Ovary (tissue), 9 donors: Measurements from ENCODE around the gene VIPR2. TPM values are rescaled to one million over a fixed set of nuclear protein-coding genes. Genes with fewer than 3 reads are reported as not detected.

ENCODE experiments used
- DNase-seq, 5 donors: peaks; one replicate each; pipeline ENCODE4 v3.0.0-alpha.2; 2019 to 2020
- H3K27ac ChIP-seq, 2 donors: fragments of 200-600 bp; one replicate each; pipeline versions ENCODE4 v1.5.1 to v1.8.0; 2019 to 2022
- H3K27me3 ChIP-seq: fragments of 200-600 bp; one replicate; pipeline ENCODE4 v1.8.0; 2022
- H3K36me3 ChIP-seq: fragments of 200-600 bp; sonication (generic); one replicate; pipeline ENCODE4 v1.5.1; 2019
- H3K4me1 ChIP-seq: one replicate; pipeline ENCODE4 v1.8.1; 2013; ENCODE audit warnings: mild to moderate bottlenecking, moderate library complexity; ENCODE audit not compliant: insufficient read depth
- H3K4me3 ChIP-seq: fragments of 200-600 bp; sonication (generic); one replicate; pipeline ENCODE4 v1.5.1; 2017
- H3K9me3 ChIP-seq, 2 donors: fragments of 200-600 bp in 1 of 2; sonication (generic) in 1 of 2; one replicate each; pipeline versions ENCODE4 v1.5.1 to v1.8.1; 2013 to 2019; ENCODE audit warnings: mild to moderate bottlenecking in 1 of 2, moderate library complexity in 1 of 2
- CTCF ChIP-seq, 3 donors: fragments of 450-650 bp in 2 of 3; fragments of 200-600 bp in 1 of 3; IDR thresholded peaks; one replicate each; pipeline versions ENCODE4 v1.5.1 to v1.8.0; 2016 to 2022; ENCODE audit warnings: antibody characterized with exemption in 3 of 3, mild to moderate bottlenecking in 1 of 3
- EP300 ChIP-seq: sonication (generic); formaldehyde crosslinking; IDR thresholded peaks from one replicate; pipeline ENCODE4 v1.6.1; 2017; ENCODE audit warnings: antibody characterized with exemption
- POLR2A ChIP-seq: fragments of 450-650 bp; IDR thresholded peaks from one replicate; pipeline ENCODE4 v1.6.1; 2017; ENCODE audit warnings: antibody characterized with exemption, mild to moderate bottlenecking, moderate library complexity
- whole genome bisulfite sequencing, 3 donors: extraction: QIAGEN DNeasy Blood & Tissue Kit in 1 of 3; methylation state at CpG; one replicate each; pipeline versions ENCODE4 v1.1.5 to v1.1.7; 2013 to 2017; 5-methylcytosine and 5-hydroxymethylcytosine counted together
- intact Hi-C, 4 donors: fragments of 100-400 bp; cut with DNase I; formaldehyde crosslinking; loops; one replicate each; pipeline versions ENCODE4 v1.11.0 to v1.15.1; 2022 to 2023
- polyA plus RNA-seq, 2 donors: library from polyadenylated mRNA; stranded (reverse); fragments of 200-250 nt in 1 of 2; fragments of 350-450 nt in 1 of 2; fragmentation: Illumina TruSeq in 1 of 2; extraction: RNeasy Lipid Tissue Mini Kit (QIAGEN cat#74804) in 1 of 2; gene quantifications; one replicate each; pipeline ENCODE4 v1.2.3, GENCODE V29; 2013 to 2014
- total RNA-seq, 7 donors: library from RNA; depleted of rRNA in 2 of 7; stranded (reverse); fragments of >200 nt in 2 of 7; fragmentation: NEBNext Ultra II Directional in 3 of 7; extraction: Animal tissue kit (Norgen Biotek cat#: 25700) in 3 of 7; gene quantifications; one replicate each; pipeline versions ENCODE4 v1.1.0 to v1.2.4, GENCODE V29; 2016 to 2023
- donor health status: DM: no; HTN: no; CAD: no; lungs with moderate emphysema.
- donor health status: DM: no; HTN: no; CAD: no.
- donor health status: Bipolar disorder and iron deficiency.
- donor health status: DM: yes; HTN: yes; CAD: no.
- donor health status: DM: no; HTN: no; CAD: no.
- donor health status: DM: yes; HTN: yes; CAD: no.

The VIPR2 gene
- total and polyA plus RNA-seq, 9 donors = 3.6 to 18.0 (median 9.0) TPM

GRCh38 chr7:158997110-158997453 is 147.6 kb downstream of the VIPR2 start:
- no peak for DNase-seq
- intact Hi-C loops = no loop called here
- TF ChIP-seq POLR2A = no peak
- TF ChIP-seq EP300 = no peak
- no peak for TF ChIP-seq CTCF (IDR thresholded peaks at IDR 0.05)
- H3K4me1 ChIP-seq = no peaks in the 10 kb centered on the region
- no peak overlapping the region for H3K4me3 ChIP-seq
- peaks cover 0 to 5% of the 10 kb centered on the region in 2 donors for H3K9me3 ChIP-seq
- WGBS, 3 donors = 22 to 49% (median 45%) methylated on average over 32 of the region's 32 CpGs
- no peaks in the 10 kb centered on the region for H3K36me3 ChIP-seq
- no peak overlapping the region for H3K27ac ChIP-seq
- no peaks in the 10 kb centered on the region for H3K27me3 ChIP-seq

DNA sequence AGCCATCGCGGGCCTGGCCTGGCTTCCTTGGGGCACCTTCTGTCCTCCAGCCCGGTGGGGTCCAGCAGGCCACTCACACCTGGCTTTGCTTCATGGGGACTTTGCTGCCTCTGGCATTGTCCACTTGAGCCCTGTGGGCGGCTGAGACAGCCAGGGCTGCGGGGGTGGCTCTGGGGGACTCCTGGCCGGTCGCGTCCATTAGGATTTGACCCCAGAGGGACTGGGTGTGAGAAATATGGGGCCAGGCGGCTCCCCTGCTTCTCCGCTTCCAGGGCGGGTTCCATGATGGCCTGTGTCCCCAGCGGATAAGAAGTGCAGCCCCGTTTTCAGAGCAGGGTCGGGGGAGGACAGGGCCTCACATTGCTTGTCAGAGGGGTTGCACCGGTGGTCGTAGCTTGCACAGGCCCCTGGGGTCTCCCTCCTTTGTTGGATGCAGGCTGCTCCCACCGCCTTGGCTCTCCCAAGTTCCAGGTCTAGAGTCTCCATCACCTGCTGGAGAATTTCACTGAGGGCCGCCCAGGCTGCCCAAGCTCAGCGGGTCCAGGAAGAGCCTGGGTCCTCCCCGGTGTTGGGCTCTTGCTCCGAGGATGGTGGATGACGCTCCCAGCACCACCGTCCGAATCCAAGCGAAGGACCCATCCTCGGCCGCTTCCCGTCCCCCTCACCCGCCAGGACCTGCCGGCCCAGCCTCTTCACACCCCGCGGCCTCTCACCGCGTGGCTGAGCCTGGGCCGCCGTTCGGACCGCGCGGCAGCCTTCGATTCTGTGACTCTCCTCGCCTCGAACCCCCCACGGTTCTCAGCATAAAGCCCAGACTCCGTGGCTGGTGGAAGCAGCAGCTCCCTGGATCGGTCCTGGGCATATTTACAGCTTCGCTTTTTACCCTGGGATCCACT is 148.2 kb downstream of the VIPR2 start:
- Histone ChIP-seq H3K4me3 (no peak overlapping the region), H3K4me1 (no peaks in the 10 kb centered on the region), H3K27ac (no peak overlapping the region), H3K27me3 (no peaks in the 10 kb centered on the region), H3K36me3 (no peaks in the 10 kb centered on the region), H3K9me3 (peaks cover 0 to 5% of the 10 kb centered on the region in 2 donors)
- 52 to 70% (median 69%) methylated on average over 43 to 47 of the region's 47 CpGs for WGBS, 3 donors
- no peak for TF ChIP-seq EP300
- no peak for TF ChIP-seq POLR2A
- no peak for TF ChIP-seq CTCF (IDR thresholded peaks at IDR 0.05)
- intact Hi-C loops = no loop called here
- no peak for DNase-seq

DNA sequence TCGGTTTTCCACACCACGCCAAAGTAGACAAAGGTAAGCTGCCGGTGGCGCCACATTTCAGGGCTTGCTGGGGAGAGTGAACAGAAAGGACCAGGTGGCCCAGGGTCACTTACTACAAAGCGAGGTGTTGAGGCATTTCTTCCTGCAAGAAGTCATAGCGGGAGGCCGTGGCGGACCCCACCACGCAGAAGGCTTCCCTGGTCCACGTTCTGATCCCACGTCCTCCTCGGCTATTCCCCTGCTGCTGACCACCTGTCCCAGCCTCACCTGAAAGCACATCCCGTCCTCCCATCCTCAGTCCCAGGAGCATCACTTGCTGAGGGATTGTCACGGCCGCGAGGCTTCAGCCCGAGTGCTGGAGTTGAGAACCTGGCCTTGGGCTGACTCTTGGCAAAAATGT is 149.2 kb downstream of the VIPR2 start:
- DNase-seq = no peak
- Histone ChIP-seq H3K27ac (no peak overlapping the region), H3K4me1 (no peaks in the 10 kb centered on the region), H3K4me3 (no peak overlapping the region), H3K9me3 (peaks cover 0 to 5% of the 10 kb centered on the region in 2 donors), H3K27me3 (no peaks in the 10 kb centered on the region), H3K36me3 (no peaks in the 10 kb centered on the region)
- 90 to 93% (median 92%) methylated on average over 17 of the region's 17 CpGs for WGBS, 3 donors
- intact Hi-C loops = no loop called here
- TF ChIP-seq CTCF (IDR thresholded peaks at IDR 0.05) = no peak
- TF ChIP-seq EP300 = no peak
- TF ChIP-seq POLR2A = no peak

DNA sequence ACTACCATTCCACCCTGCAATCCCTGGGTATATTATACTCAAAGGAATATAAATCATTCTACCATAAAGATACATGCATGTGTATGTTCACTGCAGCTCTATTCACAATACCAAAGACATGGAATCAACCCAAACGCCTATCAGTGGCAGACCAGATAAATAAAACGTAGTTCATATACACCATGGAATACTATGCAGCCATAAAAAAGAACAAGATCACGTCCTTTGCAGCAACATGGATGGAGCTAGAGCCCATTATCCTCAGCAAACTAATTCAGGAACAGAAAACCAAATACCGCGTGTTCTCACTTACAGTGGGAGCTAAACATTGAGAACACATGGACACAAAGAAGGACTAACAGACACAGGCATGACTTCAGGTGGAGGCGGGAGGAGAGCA is 150.0 kb downstream of the VIPR2 start:
- no peak for DNase-seq
- Histone ChIP-seq H3K4me1 (no peaks in the 10 kb centered on the region), H3K9me3 (peaks cover 0 to 5% of the 10 kb centered on the region in 2 donors), H3K27me3 (no peaks in the 10 kb centered on the region), H3K27ac (no peak overlapping the region), H3K36me3 (no peaks in the 10 kb centered on the region), H3K4me3 (no peak overlapping the region)
- intact Hi-C loops = no loop called here
- TF ChIP-seq POLR2A (no peak), EP300 (no peak), CTCF (IDR thresholded peaks at IDR 0.05) (no peak)
- WGBS, 3 donors = 86 to 90% (median 88%) methylated on average over 6 of the region's 6 CpGs
